Natural killer cell treated with Interleukin-12 subunit alpha and Interleukin-12 subunit beta and Interleukin-15 and Interleukin-18, amount 100 ng/mL, for 72 hours (primary cell): ENCODE data around the gene LEO1. TPM values are rescaled to one million over a fixed set of nuclear protein-coding genes. Genes with fewer than 3 reads are reported as not detected.
A peak's percentile ranks its signal among the peaks of the same experiment; 100 is the strongest.

ENCODE experiments used
- ATAC-seq, 2 donors: fragments of 150-1000 bp; cut with Tn5 transposase in 1 of 2; sonication (Bioruptor Pico), chemical (Tn5 transposase) in 1 of 2; 2 replicates each; pipeline ENCODE4 v1.10.0; 2021
- DNase-seq: peaks from one replicate; pipeline ENCODE4 v3.0.0; 2022; ENCODE audit warnings: low spot score
- H3K27ac Mint-ChIP-seq, 2 donors: 1 replicate in 1 of 2; 2 replicates in 1 of 2; pipeline ENCODE4 v1.8.0; 2022; ENCODE audit warnings: mixed read lengths in 2 of 2, mild to moderate bottlenecking in 1 of 2, moderate library complexity in 1 of 2
- H3K27me3 Mint-ChIP-seq, 2 donors: 1 replicate in 1 of 2; 2 replicates in 1 of 2; pipeline ENCODE4 v1.8.0; 2022; ENCODE audit warnings: mixed read lengths in 2 of 2
- H3K36me3 Mint-ChIP-seq: one replicate; pipeline ENCODE4 v1.8.0; 2022; ENCODE audit warnings: mixed read lengths
- H3K4me1 Mint-ChIP-seq, 2 donors: 1 replicate in 1 of 2; 2 replicates in 1 of 2; pipeline ENCODE4 v1.8.0; 2022; ENCODE audit warnings: low read depth in 2 of 2, mixed read lengths in 2 of 2, mild to moderate bottlenecking in 1 of 2
- H3K4me3 Mint-ChIP-seq: one replicate; pipeline ENCODE4 v1.8.0; 2022; ENCODE audit warnings: mixed read lengths
- H3K9me3 Mint-ChIP-seq: 2 replicates; pipeline ENCODE4 v1.8.0; 2022; ENCODE audit warnings: mixed read lengths
- total RNA-seq, 2 donors: library from RNA; stranded (reverse); gene quantifications; one replicate each; pipeline ENCODE4 v1.2.3, GENCODE V29; 2022

Gene LEO1
- total RNA-seq = 10 to 100 TPM; 29.6 to 31.6 TPM

GRCh38 chr15:51971375-51972133 lies at the start of gene LEO1:
LEO1 (minus strand) TSS chr15:51971778; CDS start chr15:51971745, 33 bp downstream.
- H3K9me3 Mint-ChIP-seq = peaks cover 7% of the 10 kb centered on the region
- no peaks in the 10 kb centered on the region for H3K27me3 Mint-ChIP-seq
- H3K4me3 Mint-ChIP-seq = peak within 1 kb of the TSS; percentile 97
- peak; percentile 95 to 96 for ATAC-seq
- peak; percentile 92 for DNase-seq
- peak within 1 kb of the TSS; percentile 95 to 97 for H3K27ac Mint-ChIP-seq
- peaks cover 17 to 18% of the 10 kb centered on the region in 2 donors for H3K4me1 Mint-ChIP-seq
- peaks cover 19% of the 10 kb centered on the region for H3K36me3 Mint-ChIP-seq

DNA sequence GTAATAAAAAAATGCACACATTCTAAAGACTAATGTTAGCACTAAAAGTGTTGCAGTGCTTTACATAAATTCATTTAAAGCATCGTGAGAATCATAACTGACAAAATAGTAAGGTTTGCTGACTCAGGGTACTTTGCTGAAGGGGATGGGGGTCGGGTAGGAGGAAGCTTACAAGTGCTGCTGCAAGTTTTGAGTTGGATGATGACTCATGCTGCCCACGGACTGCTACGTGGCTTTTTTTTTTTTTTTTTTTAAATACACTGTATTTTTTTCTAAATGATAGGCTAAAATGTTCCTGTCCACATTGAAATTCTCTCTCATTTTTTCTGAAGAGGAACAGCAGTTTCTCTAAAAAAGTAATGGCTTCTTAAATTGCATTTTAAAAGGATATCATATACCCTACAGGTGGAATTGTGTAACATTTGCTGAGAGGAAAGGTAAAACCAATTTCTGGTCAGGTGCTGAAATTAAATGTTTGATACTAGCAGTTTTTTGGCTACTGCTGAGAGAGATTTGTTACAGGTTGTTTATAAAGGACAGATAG lies 49.6 kb upstream of the LEO1 start:
- peak; percentile 51 to 58 for ATAC-seq

DNA sequence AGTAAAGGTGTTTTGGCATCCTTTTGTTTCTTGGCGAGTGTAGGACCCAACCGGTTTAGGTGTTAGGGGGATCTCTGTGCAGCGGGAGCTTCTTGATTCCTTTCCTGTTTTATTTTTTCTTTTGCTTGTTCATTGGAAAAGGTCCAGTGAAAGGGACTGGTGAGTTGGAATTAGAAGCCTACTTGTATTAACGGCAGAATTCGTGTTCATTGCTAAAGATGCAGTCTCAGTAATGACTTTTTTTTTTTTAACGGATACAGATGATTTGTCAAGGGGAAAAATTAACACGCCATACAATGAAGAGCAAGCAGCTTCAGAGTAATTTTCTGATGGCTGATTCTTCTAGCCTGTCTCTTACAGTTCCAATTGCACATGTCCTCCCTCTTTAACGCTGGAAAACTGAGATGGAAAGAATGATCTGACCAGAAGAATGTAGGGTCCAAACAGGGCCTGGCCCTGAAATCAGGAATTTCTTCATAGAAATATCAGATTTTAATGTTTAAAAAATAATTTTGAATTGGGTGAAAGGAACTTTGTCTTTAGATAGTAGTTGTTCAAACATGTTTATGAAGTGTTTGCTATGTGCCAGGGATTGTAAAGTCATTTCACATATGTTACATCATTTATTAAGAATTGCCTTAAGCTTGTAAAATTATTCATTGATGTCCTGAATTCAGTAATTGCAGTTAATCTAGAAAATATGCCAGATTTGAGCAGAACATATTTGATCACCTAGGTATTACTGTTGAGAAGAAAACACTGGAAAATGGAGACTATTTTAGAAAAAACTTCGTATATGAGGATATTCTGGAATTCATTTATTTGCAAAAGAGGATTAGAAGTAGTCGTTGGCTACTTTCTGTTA lies 48.9 kb upstream of the LEO1 start:
- peaks cover 6% of the 10 kb centered on the region for H3K36me3 Mint-ChIP-seq
- peaks cover 0 to 2% of the 10 kb centered on the region in 2 donors for H3K27me3 Mint-ChIP-seq
- H3K9me3 Mint-ChIP-seq = no peaks in the 10 kb centered on the region
- peak overlapping the region; percentile 92 for H3K4me3 Mint-ChIP-seq
- peak overlapping the region; percentile 96 to 99 for H3K27ac Mint-ChIP-seq
- DNase-seq = no peak
- H3K4me1 Mint-ChIP-seq = peaks cover 32 to 43% of the 10 kb centered on the region in 2 donors
- ATAC-seq = no peak

More for the DNA sequence above, 49.6 kb upstream of the LEO1 start:
- H3K4me1 Mint-ChIP-seq = peaks cover 35 to 43% of the 10 kb centered on the region in 2 donors
- peaks cover 6% of the 10 kb centered on the region for H3K36me3 Mint-ChIP-seq
- no peaks in the 10 kb centered on the region for H3K9me3 Mint-ChIP-seq
- peak; percentile 80 for DNase-seq
- peaks cover 0 to 2% of the 10 kb centered on the region in 2 donors for H3K27me3 Mint-ChIP-seq
- H3K27ac Mint-ChIP-seq = peak overlapping the region; percentile 96 to 99
- peak overlapping the region; percentile 92 for H3K4me3 Mint-ChIP-seq

DNA sequence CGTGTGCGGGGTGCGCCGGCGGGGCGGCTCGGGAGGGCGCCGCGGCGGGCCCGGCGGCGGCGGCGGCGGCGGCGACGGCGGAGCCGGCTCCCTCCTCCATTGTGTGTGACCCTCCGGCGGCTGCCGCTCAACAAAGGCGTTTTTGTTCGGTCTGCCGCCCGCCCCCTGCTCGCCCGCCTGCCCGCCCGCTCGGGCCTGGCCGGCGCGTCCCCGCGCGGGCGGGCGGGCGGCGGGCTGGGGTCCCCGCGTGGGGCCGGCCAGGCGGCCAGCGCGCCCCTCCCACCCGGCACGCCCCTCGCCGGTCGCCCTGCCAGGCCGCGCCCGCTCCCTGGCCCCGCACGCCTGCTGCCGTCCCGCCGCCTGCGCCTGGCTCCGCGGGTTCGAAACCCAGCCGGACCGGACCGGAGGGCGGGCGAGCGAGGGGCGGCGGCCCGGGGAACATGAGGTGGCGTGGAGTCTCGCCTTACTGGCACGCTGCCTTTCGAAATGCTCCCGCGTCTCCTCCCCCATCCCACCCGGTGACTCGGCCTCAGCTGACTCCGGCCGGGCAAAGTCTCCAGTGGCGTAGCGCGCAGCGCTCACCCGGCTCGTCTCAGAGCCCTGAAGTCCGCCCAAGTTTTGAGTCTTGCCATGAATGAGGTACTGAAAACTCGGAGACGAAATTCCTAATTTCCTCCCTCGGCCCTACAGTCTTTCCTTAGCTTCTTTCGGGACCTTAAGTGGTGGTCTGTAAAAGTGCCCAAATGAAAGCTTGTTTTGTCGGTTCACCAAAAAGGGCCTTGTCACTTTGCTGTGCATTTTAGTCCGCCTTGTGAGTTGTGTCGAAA lies 48.0 kb upstream of the LEO1 start:
- peak; percentile 81 to 86 for ATAC-seq
- Mint-ChIP-seq H3K4me1 (peaks cover 32 to 44% of the 10 kb centered on the region in 2 donors), H3K27me3 (peaks cover 0 to 2% of the 10 kb centered on the region in 2 donors), H3K27ac (peak overlapping the region; percentile 96 to 99), H3K36me3 (peaks cover 6% of the 10 kb centered on the region), H3K4me3 (peak overlapping the region; percentile 92), H3K9me3 (no peaks in the 10 kb centered on the region)
- DNase-seq = peak; percentile 87

- no peaks in the 10 kb centered on the region for H3K9me3 Mint-ChIP-seq
- H3K27ac Mint-ChIP-seq = peak within 1 kb of the TSS; percentile 96 to 99
- peaks cover 36 to 51% of the 10 kb centered on the region in 2 donors for H3K4me1 Mint-ChIP-seq
- peak within 1 kb of the TSS; percentile 92 for H3K4me3 Mint-ChIP-seq
- H3K36me3 Mint-ChIP-seq = peaks cover 6% of the 10 kb centered on the region
- peak; percentile 89 to 92 for ATAC-seq
- DNase-seq = peak; percentile 94
- peaks cover 0 to 2% of the 10 kb centered on the region in 2 donors for H3K27me3 Mint-ChIP-seq
These were observed 47.3 kb upstream of the LEO1 start, which contains the start of gene MAPK6 for GRCh38 chr15:52018693-52019393. MAPK6 (plus strand) TSS chr15:52019219; CDS start chr15:52046461, 27,242 bp downstream.

GRCh38 chr15:52018244-52018643 lies 46.7 kb upstream of the LEO1 start:
- Mint-ChIP-seq H3K4me3 (peak overlapping the region; percentile 86), H3K9me3 (no peaks in the 10 kb centered on the region), H3K36me3 (peaks cover 6% of the 10 kb centered on the region), H3K27ac (peak overlapping the region; percentile 96 to 99), H3K4me1 (peaks cover 39 to 57% of the 10 kb centered on the region in 2 donors), H3K27me3 (peaks cover 0 to 2% of the 10 kb centered on the region in 2 donors)
- no peak for ATAC-seq
- DNase-seq = no peak

DNA sequence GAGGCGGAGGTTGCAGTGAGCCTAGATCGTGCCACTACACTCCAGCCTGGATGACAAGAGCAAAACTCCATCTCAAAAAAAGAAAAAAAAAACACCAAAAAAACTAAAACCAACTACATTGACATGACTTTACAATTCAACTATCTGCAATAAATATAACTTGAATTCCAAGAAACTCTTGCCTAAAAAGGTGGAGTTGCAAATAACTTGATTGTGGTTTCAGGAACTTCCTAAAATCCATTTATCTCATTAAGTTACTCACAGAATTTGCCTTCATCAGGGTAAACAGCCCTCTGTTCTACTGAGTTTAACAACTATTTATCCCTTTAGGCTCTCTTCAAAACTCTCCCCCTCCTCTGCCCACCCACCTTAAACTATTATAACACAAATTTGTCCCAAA lies 44.7 kb upstream of the LEO1 start:
- H3K27ac Mint-ChIP-seq = peak overlapping the region in 1 of 2 donors; percentile 88
- peaks cover 41 to 63% of the 10 kb centered on the region in 2 donors for H3K4me1 Mint-ChIP-seq
- H3K27me3 Mint-ChIP-seq = peaks cover 0 to 2% of the 10 kb centered on the region in 2 donors
- no peak overlapping the region for H3K4me3 Mint-ChIP-seq
- peaks cover 6% of the 10 kb centered on the region for H3K36me3 Mint-ChIP-seq
- H3K9me3 Mint-ChIP-seq = no peaks in the 10 kb centered on the region
- ATAC-seq (no peak), DNase-seq (no peak)

- Mint-ChIP-seq H3K36me3 (no peaks in the 10 kb centered on the region), H3K9me3 (no peaks in the 10 kb centered on the region), H3K27me3 (peaks cover 0 to 2% of the 10 kb centered on the region in 2 donors), H3K4me1 (peaks cover 30 to 55% of the 10 kb centered on the region in 2 donors), H3K4me3 (peak overlapping the region; percentile 82), H3K27ac (peak overlapping the region; percentile 93 to 98)
- ATAC-seq (no peak), DNase-seq (no peak)
These were observed 43.0 kb upstream of the LEO1 start for GRCh38 chr15:52014616-52015015.

DNA sequence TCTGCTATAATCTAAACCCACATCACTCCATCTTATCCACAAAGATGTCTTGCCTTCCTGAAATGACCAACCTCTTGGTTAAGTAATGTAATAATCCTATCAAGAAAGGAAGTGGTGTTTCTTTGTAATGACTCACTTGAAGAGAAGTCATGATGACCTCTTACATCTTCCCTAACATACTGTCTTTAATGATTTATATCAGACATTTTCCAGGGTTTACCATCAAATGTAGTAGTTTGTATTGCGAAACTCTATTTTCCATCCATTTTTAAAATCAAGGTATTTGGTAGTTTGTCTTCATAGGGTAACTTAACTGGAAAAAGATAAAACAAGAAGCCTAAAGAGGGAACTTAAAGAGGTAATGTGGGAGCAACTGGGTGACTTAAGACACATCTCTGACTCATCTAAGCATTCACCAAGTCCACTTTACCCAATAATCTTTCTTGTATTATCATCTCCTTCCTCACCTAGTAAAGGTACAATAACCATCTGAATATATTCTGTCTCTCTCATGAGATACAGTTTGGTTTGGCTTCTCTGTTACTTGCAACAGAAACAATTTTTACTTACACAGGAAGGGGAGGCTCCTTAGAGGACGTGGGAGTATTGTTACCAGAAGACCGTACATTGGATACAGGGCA lies 41.7 kb upstream of the LEO1 start:
- ATAC-seq (peak; percentile 83 to 88), DNase-seq (no peak)
- Mint-ChIP-seq H3K27ac (peak overlapping the region; percentile 93 to 98), H3K9me3 (no peaks in the 10 kb centered on the region), H3K4me3 (peak overlapping the region; percentile 82), H3K27me3 (no peaks in the 10 kb centered on the region), H3K36me3 (no peaks in the 10 kb centered on the region), H3K4me1 (peaks cover 34 to 58% of the 10 kb centered on the region in 2 donors)

DNA sequence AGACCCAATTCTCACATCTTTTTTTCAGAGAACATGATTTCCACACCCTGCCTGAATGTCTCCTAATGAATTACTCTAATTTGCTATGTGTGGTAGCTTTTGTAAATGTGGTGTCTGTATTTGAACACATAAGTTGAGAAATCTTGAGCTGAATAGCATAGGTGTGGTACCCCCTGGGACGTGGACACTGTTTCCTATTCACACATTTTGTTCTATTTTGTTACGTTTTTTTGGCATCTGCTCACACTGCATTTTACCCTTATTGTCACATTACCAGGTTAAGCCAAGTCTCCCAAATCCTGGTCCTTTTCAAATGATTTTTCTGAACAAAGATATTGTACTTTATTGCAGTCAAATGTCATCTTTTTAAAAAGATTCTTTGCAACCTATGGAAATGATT lies 40.6 kb upstream of the LEO1 start:
- Mint-ChIP-seq H3K9me3 (no peaks in the 10 kb centered on the region), H3K4me3 (peak overlapping the region; percentile 67), H3K27me3 (no peaks in the 10 kb centered on the region), H3K27ac (peak overlapping the region; percentile 93 to 98), H3K36me3 (no peaks in the 10 kb centered on the region), H3K4me1 (peaks cover 36 to 59% of the 10 kb centered on the region in 2 donors)
- DNase-seq = no peak
- no peak for ATAC-seq

- H3K4me3 Mint-ChIP-seq = peak overlapping the region; percentile 67
- no peak for DNase-seq
- H3K4me1 Mint-ChIP-seq = peaks cover 40 to 60% of the 10 kb centered on the region in 2 donors
- H3K27me3 Mint-ChIP-seq = no peaks in the 10 kb centered on the region
- no peaks in the 10 kb centered on the region for H3K9me3 Mint-ChIP-seq
- no peak for ATAC-seq
- H3K36me3 Mint-ChIP-seq = no peaks in the 10 kb centered on the region
- H3K27ac Mint-ChIP-seq = peak overlapping the region; percentile 93 to 98
These were observed 40.1 kb upstream of the LEO1 start for GRCh38 chr15:52011711-52012144.
